Neuronal stem cell (in vitro differentiated cells): ENCODE results near the gene EFNA5.

ENCODE experiments used
- DNase-seq: peaks from one replicate; pipeline ENCODE4 v3.0.0-alpha.2; 2013; ENCODE audit warnings: low spot score
- H2AFZ ChIP-seq: one replicate; pipeline ENCODE4 v1.6.1; 2013; ENCODE audit warnings: mild to moderate bottlenecking, low read length, inconsistent platforms
- H2AK5ac ChIP-seq: 2 replicates; pipeline ENCODE4 v1.6.1; 2013; ENCODE audit warnings: low read depth, mild to moderate bottlenecking, inconsistent platforms, low read length, moderate library complexity, mixed read lengths
- H2BK120ac ChIP-seq: 2 replicates; pipeline ENCODE4 v1.6.1; 2013; ENCODE audit warnings: low read depth, mild to moderate bottlenecking, inconsistent platforms, low read length, moderate library complexity, mixed read lengths
- H2BK12ac ChIP-seq: one replicate; pipeline ENCODE4 v1.6.1; 2013; ENCODE audit warnings: low read length, inconsistent platforms
- H2BK15ac ChIP-seq: 2 replicates; pipeline ENCODE4 v1.6.1; 2013; ENCODE audit warnings: mild to moderate bottlenecking, low read length, inconsistent platforms, mixed read lengths
- H2BK5ac ChIP-seq: one replicate; pipeline ENCODE4 v1.6.1; 2013; ENCODE audit warnings: inconsistent platforms, mild to moderate bottlenecking, low read length, moderate library complexity
- H3K14ac ChIP-seq: one replicate; pipeline ENCODE4 v1.6.1; 2013; ENCODE audit warnings: low read length, inconsistent platforms
- H3K18ac ChIP-seq: 2 replicates; pipeline ENCODE4 v1.6.1; 2013; ENCODE audit warnings: low read length, inconsistent platforms
- H3K23ac ChIP-seq: 2 replicates; pipeline ENCODE4 v1.6.1; 2013; ENCODE audit warnings: low read depth, mild to moderate bottlenecking, mixed read lengths, low read length, inconsistent platforms; ENCODE audit not compliant: poor library complexity
- H3K27ac ChIP-seq: replicated peaks from 3 replicates; pipeline ENCODE4 v1.5.1; 2013; ENCODE audit warnings: low read length, inconsistent platforms
- H3K27me3 ChIP-seq, 3 experiments: 2 replicates each; pipeline ENCODE4 v1.6.1; 2013; ENCODE audit warnings: low read length in 3 of 3, mild to moderate bottlenecking in 2 of 3, inconsistent platforms in 1 of 3, low read depth in 1 of 3, mixed read lengths in 1 of 3, moderate library complexity in 1 of 3; ENCODE audit not compliant: control insufficient read depth in 3 of 3, insufficient read depth in 3 of 3
- H3K36me3 ChIP-seq, 2 donors: replicated peaks in 1 of 2; 2 replicates each; pipeline ENCODE4 v1.6.1; 2013; ENCODE audit warnings: low read length in 2 of 2; ENCODE audit not compliant: control insufficient read depth in 2 of 2, insufficient read depth in 2 of 2
- H3K4ac ChIP-seq: 2 replicates; pipeline ENCODE4 v1.6.1; 2013; ENCODE audit warnings: inconsistent platforms, mild to moderate bottlenecking, low read length, moderate library complexity
- H3K4me1 ChIP-seq, 2 donors: 1 replicate in 1 of 2; 2 replicates in 1 of 2; pipeline ENCODE4 v1.6.1; 2013; ENCODE audit warnings: low read length in 2 of 2, low read depth in 1 of 2; ENCODE audit not compliant: control insufficient read depth in 2 of 2, insufficient read depth in 1 of 2
- H3K4me2 ChIP-seq: one replicate; pipeline ENCODE4 v1.6.1; 2013; ENCODE audit warnings: mild to moderate bottlenecking, low read length, inconsistent platforms; ENCODE audit not compliant: insufficient read depth, poor library complexity, severe bottlenecking
- H3K4me3 ChIP-seq, 2 donors: 2 replicates each; pipeline ENCODE4 v1.5.1; 2013; ENCODE audit warnings: low read length in 2 of 2, mild to moderate bottlenecking in 2 of 2, inconsistent platforms in 1 of 2, moderate library complexity in 1 of 2
- H3K79me1 ChIP-seq: one replicate; pipeline ENCODE4 v1.6.1; 2013; ENCODE audit warnings: low read depth, mild to moderate bottlenecking, inconsistent platforms, low read length, moderate library complexity
- H3K9ac ChIP-seq: one replicate; pipeline ENCODE4 v1.6.1; 2013; ENCODE audit warnings: mild to moderate bottlenecking, low read depth, low read length, inconsistent platforms; ENCODE audit not compliant: poor library complexity
- H3K9me3 ChIP-seq, 2 donors: replicated peaks in 1 of 2; 2 replicates each; pipeline versions ENCODE3 to v1.6.1; 2013; ENCODE audit warnings: low read length in 2 of 2, mild to moderate bottlenecking in 2 of 2, inconsistent platforms in 1 of 2, low read depth in 1 of 2, mixed read lengths in 1 of 2, moderate library complexity in 1 of 2; ENCODE audit not compliant: control insufficient read depth in 2 of 2, insufficient read depth in 1 of 2
- H4K8ac ChIP-seq: one replicate; pipeline ENCODE4 v1.6.1; 2013; ENCODE audit warnings: low read depth, mild to moderate bottlenecking, inconsistent platforms, low read length, moderate library complexity
- H4K91ac ChIP-seq: one replicate; pipeline ENCODE4 v1.6.1; 2013; ENCODE audit warnings: low read length, low read depth, mild to moderate bottlenecking, inconsistent platforms; ENCODE audit not compliant: poor library complexity
- WGBS, 2 donors: extraction: QIAGEN DNeasy Blood & Tissue Kit; methylation state at CpG; one replicate each; pipeline ENCODE4 v1.1.7; 2013; ENCODE audit warnings: missing lambda C conversion rate in 2 of 2, mixed read lengths in 1 of 2; ENCODE audit not compliant: insufficient read length in 2 of 2, insufficient replicate concordance in 1 of 2; ENCODE audit errors: extremely low coverage in 2 of 2; 5-methylcytosine and 5-hydroxymethylcytosine counted together

The EFNA5 gene

GRCh38 chr5:107666051-107666655 lies 4.6 kb downstream of the EFNA5 start:
- WGBS, 2 donors: no CpG with 5 or more reads among the region's 3 CpGs
- H3K14ac ChIP-seq: no peak overlapping the region
- no peak overlapping the region for H3K23ac ChIP-seq
- no peak overlapping the region for H2AFZ ChIP-seq
- no peak overlapping the region for H2BK12ac ChIP-seq
- H4K8ac ChIP-seq: no peak overlapping the region
- peak overlapping the region in 1 of 2 donors; percentile 18 for H3K4me3 ChIP-seq
- no peaks in the 10 kb centered on the region for H3K27me3 ChIP-seq
- no peak overlapping the region for H3K9ac ChIP-seq
- peaks cover 6 to 36% of the 10 kb centered on the region in 2 donors for H3K4me1 ChIP-seq
- no peak overlapping the region for H3K4me2 ChIP-seq
- peaks cover 0 to 3% of the 10 kb centered on the region in 2 donors for H3K9me3 ChIP-seq
- peaks cover 0 to 39% of the 10 kb centered on the region in 2 donors for H3K36me3 ChIP-seq
- no peak overlapping the region for H2BK120ac ChIP-seq
- no peak overlapping the region for H4K91ac ChIP-seq
- H3K27ac ChIP-seq: no peak overlapping the region
- no peak overlapping the region for H3K4ac ChIP-seq
- H3K18ac ChIP-seq: no peak overlapping the region
- no peak overlapping the region for H2AK5ac ChIP-seq
- H2BK5ac ChIP-seq: no peak overlapping the region
- DNase-seq: no peak
- no peak overlapping the region for H2BK15ac ChIP-seq
- H3K79me1 ChIP-seq: no peaks in the 10 kb centered on the region

GRCh38 chr5:107665036-107665570 lies 5.6 kb downstream of the EFNA5 start:
- peak overlapping the region; percentile 47 for H3K4me2 ChIP-seq
- H4K8ac ChIP-seq: no peak overlapping the region
- no peak overlapping the region for H3K18ac ChIP-seq
- no peaks in the 10 kb centered on the region for H3K79me1 ChIP-seq
- H2BK5ac ChIP-seq: no peak overlapping the region
- H4K91ac ChIP-seq: no peak overlapping the region
- H3K23ac ChIP-seq: no peak overlapping the region
- no peak overlapping the region for H2AFZ ChIP-seq
- H2BK120ac ChIP-seq: no peak overlapping the region
- no peak overlapping the region for H2BK15ac ChIP-seq
- H3K4ac ChIP-seq: no peak overlapping the region
- peaks cover 0 to 3% of the 10 kb centered on the region in 2 donors for H3K9me3 ChIP-seq
- H3K27ac ChIP-seq: peak overlapping the region; percentile 34
- no peak overlapping the region for H3K9ac ChIP-seq
- no CpG with 5 or more reads among the region's 2 CpGs for WGBS, 2 donors
- peaks cover 0 to 39% of the 10 kb centered on the region in 2 donors for H3K36me3 ChIP-seq
- no peak overlapping the region for H2AK5ac ChIP-seq
- H2BK12ac ChIP-seq: no peak overlapping the region
- DNase-seq: no peak
- no peak overlapping the region for H3K14ac ChIP-seq
- no peak overlapping the region for H3K4me3 ChIP-seq
- peaks cover 6 to 44% of the 10 kb centered on the region in 2 donors for H3K4me1 ChIP-seq
- H3K27me3 ChIP-seq: no peaks in the 10 kb centered on the region

GRCh38 chr5:107663697-107664096 lies 7.0 kb downstream of the EFNA5 start:
- Histone ChIP-seq H3K4me1 (peaks cover 9 to 46% of the 10 kb centered on the region in 2 donors), H2BK12ac (no peak overlapping the region), H4K8ac (no peak overlapping the region), H3K4me3 (no peak overlapping the region), H2AFZ (no peak overlapping the region), H3K9ac (no peak overlapping the region), H2BK15ac (no peak overlapping the region), H3K36me3 (peaks cover 0 to 41% of the 10 kb centered on the region in 2 donors), H3K27ac (no peak overlapping the region), H3K4ac (no peak overlapping the region), H3K14ac (no peak overlapping the region), H3K79me1 (no peaks in the 10 kb centered on the region), H2AK5ac (no peak overlapping the region), H3K23ac (no peak overlapping the region), H3K4me2 (no peak overlapping the region), H3K18ac (no peak overlapping the region), H3K27me3 (no peaks in the 10 kb centered on the region), H2BK5ac (no peak overlapping the region), H2BK120ac (no peak overlapping the region), H3K9me3 (peaks cover 0 to 3% of the 10 kb centered on the region in 2 donors), H4K91ac (no peak overlapping the region)
- no peak for DNase-seq
- no CpG with 5 or more reads among the region's 1 CpG for WGBS, 2 donors

- no peak overlapping the region for H2AK5ac ChIP-seq
- no peak overlapping the region for H3K4me3 ChIP-seq
- H3K4ac ChIP-seq: no peak overlapping the region
Observed at GRCh38 chr5:107661650-107662044, 9.1 kb downstream of the EFNA5 start.

More at GRCh38 chr5:107661650-107662044, 9.1 kb downstream of the EFNA5 start:
- Histone ChIP-seq H3K9ac (no peak overlapping the region), H2BK120ac (no peak overlapping the region), H3K4me2 (no peak overlapping the region), H2BK12ac (no peak overlapping the region), H4K8ac (no peak overlapping the region), H3K27me3 (no peaks in the 10 kb centered on the region), H3K4me1 (peaks cover 11 to 48% of the 10 kb centered on the region in 2 donors), H2AFZ (no peak overlapping the region), H3K79me1 (no peaks in the 10 kb centered on the region), H3K36me3 (peaks cover 0 to 31% of the 10 kb centered on the region in 2 donors), H2BK15ac (no peak overlapping the region), H2BK5ac (no peak overlapping the region), H3K9me3 (peaks cover 0 to 3% of the 10 kb centered on the region in 2 donors), H4K91ac (no peak overlapping the region), H3K14ac (no peak overlapping the region), H3K23ac (no peak overlapping the region), H3K18ac (no peak overlapping the region), H3K27ac (no peak overlapping the region)
- DNase-seq: no peak
- WGBS, 2 donors: no CpG with 5 or more reads among the region's 1 CpG
